ENCODE data around the gene GYS1. TPM values are rescaled to one million over a fixed set of nuclear protein-coding genes. Genes with fewer than 3 reads are reported as not detected.

The GYS1 gene
- total and polyA plus RNA-seq, 2 of the 8 experiments (the other 6 are each of a cell fraction or from before 2014, with no cell fraction given) = 30.0 to 38.7 TPM

DNA sequence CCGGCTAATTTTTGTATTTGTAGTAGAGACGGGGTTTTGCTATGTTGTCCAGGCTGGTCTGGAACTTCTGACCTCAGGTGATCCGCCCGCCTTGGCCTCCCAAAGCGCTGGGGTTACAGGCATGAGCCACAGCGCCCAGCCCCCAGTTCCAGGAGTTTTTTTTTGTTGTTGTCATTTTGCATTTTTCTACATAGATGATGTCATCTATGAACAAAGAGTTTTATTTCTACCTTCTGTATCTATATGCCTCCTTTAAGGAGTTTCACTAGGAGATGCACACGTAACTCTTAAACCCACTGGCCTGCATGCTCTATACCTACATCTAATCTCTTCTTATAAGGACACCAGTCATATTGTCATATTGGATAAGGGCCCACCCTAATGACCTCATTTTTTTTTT, 54.9 kb downstream of the GYS1 start:
- TF ChIP-seq GABPA (IDR thresholded peaks at IDR 0.05; ENCODE audit: borderline replicate concordance, insufficient read depth, low read length) = no peak
- TF ChIP-seq KDM4A (IDR thresholded peaks at IDR 0.05; ENCODE audit: low read depth, low read length, severe bottlenecking) = no peak
- TF ChIP-seq SIRT6 (IDR thresholded peaks at IDR 0.05; ENCODE audit: low read length) = no peak
- TF ChIP-seq FOSL1 (IDR thresholded peaks at IDR 0.05; ENCODE audit: insufficient read depth, low read depth, low read length) = no peak
- no peak for TF ChIP-seq CHD2 (IDR thresholded peaks at IDR 0.05; ENCODE audit: low read length)
- no peak for TF ChIP-seq TCF12 (IDR thresholded peaks at IDR 0.05; ENCODE audit: low read depth, low read length)
- TF ChIP-seq JUN (IDR thresholded peaks at IDR 0.05; ENCODE audit: low read depth, low read length) = no peak
- Histone ChIP-seq H3K27me3 (replicated peaks in 1 of 4; ENCODE audit: control insufficient read depth in 3 of 4, extremely low read depth in 1 of 4, insufficient read depth in 3 of 4, low read length in 3 of 4) (peaks cover 0 to 7% (median 2%) of the 10 kb centered on the region in 4 experiments; a peak in 4 of 7 replicates), H3K9ac (replicated peaks in 1 of 4; ENCODE audit: extremely low read depth in 1 of 4, low read depth in 3 of 4, low read length in 3 of 4) (no peak overlapping the region), H3K23me2 (ENCODE audit: low read depth, low read length) (no peaks in the 10 kb centered on the region; the same call in 1 of the 2 replicates), H4K91ac (replicated peaks; ENCODE audit: insufficient read length, low read length) (no peak overlapping the region), H3K56ac (replicated peaks; ENCODE audit: insufficient read length, low read depth, low read length) (no peak overlapping the region), H3K36me3 (ENCODE audit: control insufficient read depth in 2 of 4, insufficient read depth in 4 of 4, low read length in 3 of 4) (no peaks in the 10 kb centered on the region), H2BK15ac (ENCODE audit: low read length) (no peak overlapping the region), H2BK5ac (ENCODE audit: low read depth, low read length) (no peak overlapping the region), H2BK12ac (ENCODE audit: low read depth, low read length) (no peak overlapping the region), H3K4me2 (ENCODE audit: insufficient read depth in 1 of 2, low read depth in 2 of 2, low read length in 2 of 2) (no peak overlapping the region), H2BK20ac (ENCODE audit: low read length) (no peak overlapping the region), H3K27ac (ENCODE audit: low read depth, low read length) (no peak overlapping the region), H4K8ac (ENCODE audit: extremely low read depth, insufficient read depth, low read length) (no peak overlapping the region), H3K18ac (ENCODE audit: extremely low read depth, low read length) (no peak overlapping the region), H3K9me3 (ENCODE audit: insufficient read depth in 2 of 2, low read depth in 1 of 2, low read length in 1 of 2) (no peaks in the 10 kb centered on the region), H2AFZ (ENCODE audit: low read length) (no peak overlapping the region), H3K79me2 (ENCODE audit: control insufficient read depth in 1 of 2, insufficient read depth in 2 of 2, low read length in 2 of 2) (no peaks in the 10 kb centered on the region), H3K79me1 (ENCODE audit: low read depth, low read length) (no peaks in the 10 kb centered on the region; the same call in 1 of the 2 replicates), H3K14ac (ENCODE audit: insufficient read length) (no peak overlapping the region), H2BK120ac (replicated peaks; ENCODE audit: low read depth, low read length) (no peak overlapping the region), H4K20me1 (replicated peaks in 1 of 2; ENCODE audit: control insufficient read depth in 1 of 2, insufficient read depth in 2 of 2, low read length in 2 of 2) (peaks cover 0 to 2% of the 10 kb centered on the region in 2 experiments), H3K4me1 (replicated peaks in 1 of 4; ENCODE audit: control insufficient read depth in 3 of 4, insufficient read depth in 4 of 4, low read length in 3 of 4) (peaks cover under 1 to 3% (median 2%) of the 10 kb centered on the region in 4 experiments; a peak in 4 of 7 replicates), H3K23ac (ENCODE audit: insufficient read length) (no peak overlapping the region), H4K5ac (ENCODE audit: insufficient read length, low read depth, low read length) (no peak overlapping the region), H2AK5ac (ENCODE audit: low read depth, low read length) (no peak overlapping the region), H3K4ac (replicated peaks; ENCODE audit: insufficient read length, low read depth, low read length) (no peak overlapping the region), H3K4me3 (ENCODE audit: extremely low read depth in 1 of 4, insufficient read depth in 2 of 4, low read depth in 3 of 4, low read length in 4 of 4) (no peak overlapping the region)
- no peak for DNase-seq (ENCODE audit: low read depth in 1 of 2, low spot score in 2 of 2)
- FAIRE-seq = no peak
- 92% methylated on average over 7 of the region's 7 CpGs; no CpG with 5 or more reads in 1 of the 2 experiments for WGBS, 2 experiments (ENCODE audit: extremely low coverage in 1 of 2, insufficient coverage in 1 of 2, insufficient read length in 1 of 2, insufficient replicate concordance in 2 of 2, low coverage in 1 of 2, low lambda C conversion rate in 2 of 2, missing lambda C conversion rate in 1 of 2)
- CTCF ChIA-PET (ENCODE audit: partially characterized antibody) = interaction anchor here (0.8 kb wide), 1 partner anchor 15 kb away, joined by 4 read pairs; no protein-coding TSS in a partner anchor
- POLR2A ChIA-PET (ENCODE audit: partially characterized antibody) = interaction anchor here (0.6 to 0.7 kb wide), 2 partner anchors 12 to 359 kb away, joined by 3 to 4 read pairs; no protein-coding TSS in a partner anchor

All from H1 (cell line).